IMR-90 (cell line): ENCODE data around the gene MAGEA3.
"Not testable (repeated sequence)": the region's sequence is repeated elsewhere in the genome, so short reads cannot be mapped to it uniquely, and the experiment has no call there.

ENCODE experiments used
- POLR2A ChIP-seq: IDR thresholded peaks from 2 replicates; pipeline ENCODE4 v1.6.1; 2012; ENCODE audit warnings: mild to moderate bottlenecking, low read depth, low read length
- TF ChIP-seq, protein P1 (sequence below): conservative IDR thresholded peaks from 2 replicates; pipeline ENCODE4 v1.5.1; 2012; ENCODE audit warnings: mild to moderate bottlenecking, low read depth, low read length, improper control_type of control experiment

GRCh38 chrX:152706500-152706899 lies 7.9 kb downstream of the MAGEA3 start:
- TF ChIP-seq, protein P1, sequence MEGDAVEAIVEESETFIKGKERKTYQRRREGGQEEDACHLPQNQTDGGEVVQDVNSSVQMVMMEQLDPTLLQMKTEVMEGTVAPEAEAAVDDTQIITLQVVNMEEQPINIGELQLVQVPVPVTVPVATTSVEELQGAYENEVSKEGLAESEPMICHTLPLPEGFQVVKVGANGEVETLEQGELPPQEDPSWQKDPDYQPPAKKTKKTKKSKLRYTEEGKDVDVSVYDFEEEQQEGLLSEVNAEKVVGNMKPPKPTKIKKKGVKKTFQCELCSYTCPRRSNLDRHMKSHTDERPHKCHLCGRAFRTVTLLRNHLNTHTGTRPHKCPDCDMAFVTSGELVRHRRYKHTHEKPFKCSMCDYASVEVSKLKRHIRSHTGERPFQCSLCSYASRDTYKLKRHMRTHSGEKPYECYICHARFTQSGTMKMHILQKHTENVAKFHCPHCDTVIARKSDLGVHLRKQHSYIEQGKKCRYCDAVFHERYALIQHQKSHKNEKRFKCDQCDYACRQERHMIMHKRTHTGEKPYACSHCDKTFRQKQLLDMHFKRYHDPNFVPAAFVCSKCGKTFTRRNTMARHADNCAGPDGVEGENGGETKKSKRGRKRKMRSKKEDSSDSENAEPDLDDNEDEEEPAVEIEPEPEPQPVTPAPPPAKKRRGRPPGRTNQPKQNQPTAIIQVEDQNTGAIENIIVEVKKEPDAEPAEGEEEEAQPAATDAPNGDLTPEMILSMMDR = not testable (repeated sequence)
- not testable (repeated sequence) for TF ChIP-seq POLR2A
